Fibroblast of lung (primary cell): Measurements from ENCODE around the gene UGDH. TPM values are rescaled to one million over a fixed set of nuclear protein-coding genes. Genes with fewer than 3 reads are reported as not detected.
A peak's percentile ranks its signal among the peaks of the same experiment; 100 is the strongest.

Experiments
- DNase-seq, 2 donors: peaks; one replicate each; pipeline versions ENCODE4 v3.0.0 to v3.0.0-alpha.2; 2010; ENCODE audit warnings: low read depth in 2 of 2
- H2AFZ ChIP-seq: 2 replicates; pipeline ENCODE4 v1.5.1; 2012; ENCODE audit warnings: low read length, control low read depth, inconsistent platforms
- H3K27ac ChIP-seq: 2 replicates; pipeline ENCODE4 v1.5.1; 2011; ENCODE audit warnings: low read length, control low read depth; ENCODE audit not compliant: insufficient read depth
- H3K27me3 ChIP-seq: 2 replicates; pipeline ENCODE4 v1.5.1; 2011; ENCODE audit warnings: mild to moderate bottlenecking, low read length; ENCODE audit not compliant: control insufficient read depth, insufficient read depth
- H3K36me3 ChIP-seq: 2 replicates; pipeline ENCODE4 v1.5.1; 2011; ENCODE audit warnings: low read length; ENCODE audit not compliant: control insufficient read depth, insufficient read depth
- H3K4me1 ChIP-seq: 2 replicates; pipeline ENCODE4 v1.5.1; 2011; ENCODE audit warnings: low read length; ENCODE audit not compliant: control insufficient read depth, insufficient read depth; ENCODE audit errors: extremely low read depth
- H3K4me2 ChIP-seq: 2 replicates; pipeline ENCODE4 v1.5.1; 2011; ENCODE audit warnings: low read length, control low read depth; ENCODE audit not compliant: insufficient read depth; ENCODE audit errors: extremely low read depth
- H3K4me3 ChIP-seq, 4 experiments: fragments of 200-600 bp in 1 of 4; sonication (generic) in 1 of 4; replicated peaks in 1 of 4; 2 replicates each; pipeline ENCODE4 v1.5.1; 2011 to 2016; ENCODE audit warnings: low read length in 4 of 4, low read depth in 3 of 4, mild to moderate bottlenecking in 3 of 4, control low read depth in 2 of 4, inconsistent platforms in 1 of 4, mixed read lengths in 1 of 4; ENCODE audit not compliant: insufficient read depth in 1 of 4; ENCODE audit errors: control extremely low read depth in 1 of 4
- H3K79me2 ChIP-seq: 2 replicates; pipeline ENCODE4 v1.5.1; 2012; ENCODE audit warnings: mild to moderate bottlenecking, low read length, inconsistent platforms; ENCODE audit not compliant: control insufficient read depth, insufficient read depth
- H3K9ac ChIP-seq: 2 replicates; pipeline ENCODE4 v1.5.1; 2011; ENCODE audit warnings: mild to moderate bottlenecking, low read length, control low read depth; ENCODE audit not compliant: insufficient read depth
- H3K9me3 ChIP-seq: 2 replicates; pipeline ENCODE4 v1.5.1; 2012; ENCODE audit warnings: low read depth, low read length; ENCODE audit not compliant: control insufficient read depth, insufficient read depth
- H4K20me1 ChIP-seq: 2 replicates; pipeline ENCODE4 v1.5.1; 2011; ENCODE audit warnings: low read length; ENCODE audit not compliant: control insufficient read depth, insufficient read depth; ENCODE audit errors: extremely low read depth
- CTCF ChIP-seq, 2 donors: IDR thresholded peaks in 1 of 2; conservative IDR thresholded peaks in 1 of 2; 1 replicate in 1 of 2; 2 replicates in 1 of 2; pipeline ENCODE4 v1.5.1; 2011 to 2012; ENCODE audit warnings: low read length in 2 of 2, control low read depth in 1 of 2, inconsistent platforms in 1 of 2, low read depth in 1 of 2, mild to moderate bottlenecking in 1 of 2
- EZH2 ChIP-seq: IDR thresholded peaks from 2 replicates; pipeline ENCODE4 v1.5.1; 2012; ENCODE audit warnings: low read length, control low read depth, mild to moderate bottlenecking; ENCODE audit errors: missing control alignments
- polyA plus RNA-seq, 2 donors: library from polyadenylated mRNA; depleted of rRNA in 1 of 2; stranded (reverse) in 1 of 2; unstranded in 1 of 2; fragments of >200 nt; gene quantifications; 2 replicates each; pipeline ENCODE4 v1.2.1, GENCODE V29; 2011 to 2012; ENCODE audit warnings: missing spikeins in 1 of 2
- total RNA-seq: library from RNA; depleted of rRNA; stranded (reverse); fragments of >200 nt; gene quantifications from 2 replicates; pipeline ENCODE4 v1.2.1, GENCODE V29; 2014

Gene UGDH
- total and polyA plus RNA-seq, 2 donors (not counting 1 experiment from before 2014, with no cell fraction given), result 85.9 to 182 TPM

- H3K36me3 ChIP-seq, result no peaks in the 10 kb centered on the region
- H3K4me3 ChIP-seq, result no peak overlapping the region
- no peaks in the 10 kb centered on the region for H3K27me3 ChIP-seq
- H2AFZ ChIP-seq, result no peak overlapping the region
- peak; percentile 14 to 32 for DNase-seq
- no peak for TF ChIP-seq CTCF (conservative IDR thresholded peaks at IDR 0.05 in 1 of 2, IDR thresholded peaks at IDR 0.05 in 1 of 2; ENCODE audit: low read depth in 1 of 2, low read length in 2 of 2)
- TF ChIP-seq EZH2, result no peak
- peaks cover 3% of the 10 kb centered on the region for H3K4me1 ChIP-seq
- H3K79me2 ChIP-seq, result no peaks in the 10 kb centered on the region
- H3K4me2 ChIP-seq, result no peak overlapping the region
- H4K20me1 ChIP-seq, result no peaks in the 10 kb centered on the region
- H3K9ac ChIP-seq, result no peak overlapping the region
- H3K27ac ChIP-seq, result no peak overlapping the region
- no peaks in the 10 kb centered on the region for H3K9me3 ChIP-seq
Measured at GRCh38 chr4:39559626-39560025, 32.4 kb upstream of the UGDH start.

DNA sequence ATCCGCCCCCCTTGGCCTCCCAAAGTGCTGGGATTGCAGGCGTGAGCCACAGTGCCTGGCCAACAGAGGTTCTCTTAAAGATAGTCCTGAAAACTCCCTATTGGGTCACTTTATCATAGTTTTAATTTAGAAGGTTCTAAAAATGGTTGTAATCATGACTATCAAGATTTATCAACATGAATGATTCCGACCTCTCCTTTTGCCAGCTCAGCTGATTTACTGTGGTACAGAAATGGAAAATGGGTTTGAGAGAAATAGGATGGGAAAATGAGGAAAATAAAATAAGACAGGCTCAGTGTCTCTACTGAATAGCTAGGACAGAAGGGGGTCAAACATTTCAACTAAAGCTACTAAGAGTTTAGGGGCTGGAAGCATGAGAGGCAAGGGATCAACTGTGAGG, 28.2 kb upstream of the UGDH start:
- Histone ChIP-seq H3K27me3 (no peaks in the 10 kb centered on the region), H3K27ac (no peak overlapping the region), H3K4me2 (no peak overlapping the region), H3K9ac (no peak overlapping the region), H4K20me1 (no peaks in the 10 kb centered on the region), H3K36me3 (no peaks in the 10 kb centered on the region), H3K4me3 (no peak overlapping the region), H3K4me1 (peaks cover 3% of the 10 kb centered on the region), H3K9me3 (no peaks in the 10 kb centered on the region), H3K79me2 (no peaks in the 10 kb centered on the region), H2AFZ (no peak overlapping the region)
- DNase-seq, result no peak
- TF ChIP-seq CTCF (conservative IDR thresholded peaks at IDR 0.05 in 1 of 2, IDR thresholded peaks at IDR 0.05 in 1 of 2; ENCODE audit: low read depth in 1 of 2, low read length in 2 of 2) (no peak), EZH2 (no peak)

DNA sequence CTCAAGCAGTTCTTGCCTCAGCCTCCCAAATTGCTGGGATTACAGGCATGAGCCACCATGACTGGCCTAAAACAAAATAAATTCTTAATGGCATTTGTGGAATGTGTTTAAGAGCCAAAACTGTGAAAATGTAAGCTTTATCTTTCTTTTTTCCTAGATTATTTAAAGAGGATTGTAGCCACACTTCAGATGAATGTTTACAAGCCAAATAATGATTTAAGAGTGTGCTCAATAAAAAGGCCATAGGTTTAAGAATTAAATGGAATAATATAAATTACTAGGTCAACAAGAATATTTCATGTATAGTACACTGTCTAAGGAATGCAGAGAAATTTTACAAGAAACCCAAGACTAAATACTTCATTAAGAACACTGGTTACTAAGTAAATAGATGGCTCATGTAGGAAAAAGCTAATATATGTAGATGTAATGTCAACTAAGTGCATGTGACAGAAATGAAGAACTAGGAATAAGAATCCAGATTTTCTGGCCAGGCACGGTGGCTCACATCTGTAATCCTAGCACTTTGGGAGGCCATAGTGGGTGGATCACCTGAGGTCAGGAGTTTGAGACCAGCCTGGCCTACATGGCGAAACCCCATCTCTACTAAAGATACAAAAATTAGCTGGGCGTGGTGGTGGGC, 21.3 kb upstream of the UGDH start:
- Histone ChIP-seq H3K79me2 (no peaks in the 10 kb centered on the region), H3K4me1 (no peaks in the 10 kb centered on the region), H3K9me3 (no peaks in the 10 kb centered on the region), H3K4me2 (no peak overlapping the region), H3K9ac (no peak overlapping the region), H4K20me1 (no peaks in the 10 kb centered on the region), H3K36me3 (no peaks in the 10 kb centered on the region), H2AFZ (no peak overlapping the region), H3K27me3 (no peaks in the 10 kb centered on the region), H3K27ac (no peak overlapping the region), H3K4me3 (no peak overlapping the region)
- DNase-seq, result peak in 1 of 2 donors; percentile 57
- no peak for TF ChIP-seq EZH2
- TF ChIP-seq CTCF (conservative IDR thresholded peaks at IDR 0.05 in 1 of 2, IDR thresholded peaks at IDR 0.05 in 1 of 2; ENCODE audit: low read depth in 1 of 2, low read length in 2 of 2), result no peak
